Stimulated activated CD8-positive, alpha-beta memory T cell treated with anti-CD3 and anti-CD28 coated beads, Interleukin-2, amount 100 ng/mL, for 1 hour (primary cell): ENCODE measurements around the gene MEIKIN.

Experiments used
- DNase-seq, 2 donors: peaks; one replicate each; pipeline ENCODE4 v3.0.0-alpha.2; 2020; ENCODE audit warnings: low read depth in 2 of 2

MEIKIN gene

GRCh38 chr5:131773805-131774204, 171.7 kb downstream of the MEIKIN start:
- DNase-seq = no peak

DNA sequence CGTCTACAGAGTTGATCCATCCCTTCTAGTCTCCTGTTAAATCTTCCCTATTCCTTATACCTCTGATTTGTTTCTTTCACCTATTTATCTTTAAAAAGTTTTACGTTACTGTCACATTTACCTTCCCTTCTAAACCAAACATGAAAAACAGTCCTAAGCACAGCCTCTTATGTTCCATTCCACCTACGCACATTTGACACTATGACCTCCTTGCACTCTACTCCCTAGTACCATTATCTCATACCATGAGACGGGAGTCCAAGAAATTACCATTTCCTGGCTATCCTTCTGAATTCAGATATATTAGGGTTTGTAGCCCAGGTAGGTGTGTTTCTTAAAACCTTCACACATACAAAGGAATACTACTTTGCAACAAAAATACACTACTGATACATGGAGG, 173.8 kb downstream of the MEIKIN start:
- no peak for DNase-seq

GRCh38 chr5:131769961-131770360, 175.5 kb downstream of the MEIKIN start:
- DNase-seq = no peak

GRCh38 chr5:131769336-131769735, 176.1 kb downstream of the MEIKIN start:
- DNase-seq = no peak

DNA sequence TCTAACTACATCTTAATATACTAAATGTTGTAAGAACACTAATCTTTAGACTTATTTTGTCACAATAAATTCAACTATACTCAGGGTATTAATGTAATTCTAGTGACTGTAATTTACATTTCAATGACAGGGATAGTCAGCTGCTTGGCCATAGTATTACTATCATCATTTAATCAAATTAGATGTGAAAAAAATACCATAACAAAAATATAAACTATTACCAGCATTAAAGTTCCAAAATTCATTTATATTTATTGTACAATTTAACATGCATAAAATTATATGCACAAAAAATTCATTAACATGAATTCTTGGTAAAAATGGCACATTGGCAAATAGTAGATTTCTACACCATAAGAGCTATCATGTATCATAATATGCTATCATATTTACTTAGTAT, 177.6 kb downstream of the MEIKIN start:
- DNase-seq = no peak

- no peak for DNase-seq
Observed at GRCh38 chr5:131766689-131767088, 178.8 kb downstream of the MEIKIN start.

GRCh38 chr5:131765261-131765660, 180.2 kb downstream of the MEIKIN start:
- DNase-seq = no peak

- DNase-seq = no peak
Observed at GRCh38 chr5:131763968-131764367, 181.5 kb downstream of the MEIKIN start.

- no peak for DNase-seq
Observed at GRCh38 chr5:131760793-131761192, 184.7 kb downstream of the MEIKIN start.

DNA sequence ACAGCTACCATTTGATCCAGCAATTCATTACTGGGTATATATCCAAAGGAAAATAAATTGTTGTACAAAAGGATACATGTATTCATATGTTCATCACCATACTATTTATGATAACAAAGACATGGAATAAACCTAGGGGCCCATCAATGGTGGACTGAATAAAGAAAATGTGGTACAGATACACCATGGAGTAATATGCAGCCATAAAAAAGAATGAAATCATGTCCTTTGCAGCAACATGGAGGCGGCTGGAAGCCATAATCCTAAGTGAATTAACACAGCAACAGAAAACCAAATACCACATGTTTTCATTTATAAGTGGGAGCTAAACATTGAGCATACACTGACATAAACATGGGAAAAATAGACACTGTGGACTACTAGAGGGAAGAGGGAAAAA, 185.8 kb downstream of the MEIKIN start:
- DNase-seq = no peak

- DNase-seq = no peak
Observed at GRCh38 chr5:131758520-131758900, 187.0 kb downstream of the MEIKIN start.

GRCh38 chr5:131757830-131758519, 187.5 kb downstream of the MEIKIN start:
- DNase-seq = no peak
